Gastroesophageal sphincter (tissue), 4 donors: Measurements from ENCODE around the gene KCNJ11. TPM values are rescaled to one million over a fixed set of nuclear protein-coding genes. Genes with fewer than 3 reads are reported as not detected.
A peak's percentile ranks its signal among the peaks of the same experiment; 100 is the strongest.

Experiments used
- ATAC-seq: fragments of 150-250 bp; one replicate; pipeline ENCODE4 v1.9.1; 2016; ENCODE audit warnings: mild to moderate bottlenecking, moderate library complexity
- H3K27ac ChIP-seq, 4 donors: fragments of 200-600 bp; sonication (generic) in 3 of 4; 1 replicate in 3 of 4; 2 replicates in 1 of 4; pipeline ENCODE4 v1.5.1; 2016 to 2019
- H3K27me3 ChIP-seq: fragments of 200-600 bp; sonication (generic); one replicate; pipeline ENCODE4 v1.5.1; 2019
- H3K36me3 ChIP-seq, 2 donors: fragments of 200-600 bp; sonication (generic); one replicate each; pipeline ENCODE4 v1.5.1; 2019; ENCODE audit warnings: control low read depth in 1 of 2
- H3K4me1 ChIP-seq, 3 donors: fragments of 200-600 bp; sonication (generic); 1 replicate in 2 of 3; 2 replicates in 1 of 3; pipeline ENCODE4 v1.5.1; 2016 to 2019; ENCODE audit warnings: control low read depth in 2 of 3
- H3K4me3 ChIP-seq, 2 donors: fragments of 200-600 bp; sonication (generic); one replicate each; pipeline ENCODE4 v1.5.1; 2019; ENCODE audit warnings: mild to moderate bottlenecking in 1 of 2, moderate library complexity in 1 of 2
- H3K9me3 ChIP-seq, 3 donors: fragments of 200-600 bp; sonication (generic); one replicate each; pipeline ENCODE4 v1.5.1; 2017 to 2019; ENCODE audit warnings: control low read depth in 2 of 3
- EP300 ChIP-seq: sonication (generic); formaldehyde crosslinking; IDR thresholded peaks from one replicate; pipeline ENCODE4 v1.6.1; 2017; ENCODE audit warnings: antibody characterized with exemption, mild to moderate bottlenecking
- POLR2A ChIP-seq, 2 donors: fragments of 450-650 bp; IDR thresholded peaks; one replicate each; pipeline ENCODE4 v1.6.1; 2017; ENCODE audit warnings: antibody characterized with exemption in 2 of 2, mild to moderate bottlenecking in 2 of 2, moderate library complexity in 1 of 2
- POLR2AphosphoS5 ChIP-seq: sonication (generic); formaldehyde crosslinking; IDR thresholded peaks from one replicate; pipeline ENCODE4 v1.6.1; 2017; ENCODE audit warnings: antibody characterized with exemption
- WGBS, 2 donors: methylation state at CpG; one replicate each; pipeline ENCODE4 v1.1.5; 2018; ENCODE audit warnings: low coverage in 1 of 2; 5-methylcytosine and 5-hydroxymethylcytosine counted together
- total RNA-seq, 4 donors: library from RNA; depleted of rRNA; stranded (reverse); fragments of >200 nt; gene quantifications; one replicate each; pipeline ENCODE4 v1.1.0, GENCODE V29; 2016
- TF ChIP-seq, protein P1 (sequence below), 4 experiments: fragments of 200-600 bp in 2 of 4; fragments of 450-650 bp in 2 of 4; sonication (generic) in 1 of 4; IDR thresholded peaks; one replicate each; pipeline ENCODE4 v1.5.1; 2017 to 2019; ENCODE audit warnings: antibody characterized with exemption in 4 of 4, mild to moderate bottlenecking in 2 of 4, moderate library complexity in 2 of 4

KCNJ11 gene
- total RNA-seq, 4 donors from 2014 or later = 0.67 to 4.0 (median 2.8) TPM

DNA sequence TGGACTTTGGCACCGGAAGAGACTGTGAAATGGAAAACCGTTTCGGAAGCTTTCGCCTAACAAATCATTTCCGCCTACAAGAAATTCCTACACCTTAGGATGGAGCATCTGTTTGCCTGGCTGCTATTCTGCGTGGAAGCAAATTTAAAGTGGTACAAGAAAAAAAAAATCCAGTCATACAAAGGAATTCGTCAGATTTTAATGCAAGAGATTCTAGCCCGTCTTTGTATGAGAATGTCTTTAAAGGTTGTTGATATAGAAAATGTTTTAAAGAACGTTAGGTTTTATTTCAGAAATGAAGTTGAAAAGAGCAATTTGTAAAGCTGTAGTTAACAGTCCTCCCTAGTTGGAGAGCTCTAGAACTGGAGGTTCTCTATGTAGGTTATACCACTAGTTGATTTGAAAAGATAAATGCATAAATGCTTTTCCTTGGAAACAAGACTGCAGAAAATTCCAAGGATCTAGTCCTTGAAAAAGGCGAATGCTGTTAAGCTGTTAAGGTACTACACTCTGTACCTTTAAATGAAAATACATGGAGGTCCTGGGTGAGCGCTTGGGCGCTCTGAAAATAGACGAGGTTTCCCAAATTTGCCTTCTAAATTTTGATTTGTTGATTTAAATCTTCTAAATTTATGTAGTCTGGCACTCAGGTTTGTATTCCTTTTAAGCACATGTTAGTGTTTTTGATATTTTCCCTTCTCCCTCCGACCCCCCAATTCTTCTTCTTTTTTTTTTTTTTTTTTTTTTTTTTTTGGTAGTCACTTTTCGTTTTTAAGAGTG lies 34.4 kb downstream of the KCNJ11 start:
- peaks cover 0 to 23% of the 10 kb centered on the region in 2 donors for H3K36me3 ChIP-seq
- 5 to 10% methylated on average over 13 of the region's 15 CpGs for WGBS, 2 donors
- H3K9me3 ChIP-seq = no peaks in the 10 kb centered on the region
- no peak for TF ChIP-seq EP300
- no peak for TF ChIP-seq POLR2A (IDR thresholded peaks at IDR 0.05)
- TF ChIP-seq POLR2AphosphoS5 = no peak
- TF ChIP-seq, protein P1, sequence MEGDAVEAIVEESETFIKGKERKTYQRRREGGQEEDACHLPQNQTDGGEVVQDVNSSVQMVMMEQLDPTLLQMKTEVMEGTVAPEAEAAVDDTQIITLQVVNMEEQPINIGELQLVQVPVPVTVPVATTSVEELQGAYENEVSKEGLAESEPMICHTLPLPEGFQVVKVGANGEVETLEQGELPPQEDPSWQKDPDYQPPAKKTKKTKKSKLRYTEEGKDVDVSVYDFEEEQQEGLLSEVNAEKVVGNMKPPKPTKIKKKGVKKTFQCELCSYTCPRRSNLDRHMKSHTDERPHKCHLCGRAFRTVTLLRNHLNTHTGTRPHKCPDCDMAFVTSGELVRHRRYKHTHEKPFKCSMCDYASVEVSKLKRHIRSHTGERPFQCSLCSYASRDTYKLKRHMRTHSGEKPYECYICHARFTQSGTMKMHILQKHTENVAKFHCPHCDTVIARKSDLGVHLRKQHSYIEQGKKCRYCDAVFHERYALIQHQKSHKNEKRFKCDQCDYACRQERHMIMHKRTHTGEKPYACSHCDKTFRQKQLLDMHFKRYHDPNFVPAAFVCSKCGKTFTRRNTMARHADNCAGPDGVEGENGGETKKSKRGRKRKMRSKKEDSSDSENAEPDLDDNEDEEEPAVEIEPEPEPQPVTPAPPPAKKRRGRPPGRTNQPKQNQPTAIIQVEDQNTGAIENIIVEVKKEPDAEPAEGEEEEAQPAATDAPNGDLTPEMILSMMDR (IDR thresholded peaks at IDR 0.05) = no peak
- peak overlapping the region; percentile 77 to 91 (median 90) for H3K27ac ChIP-seq
- ATAC-seq = no peak
- H3K27me3 ChIP-seq = no peaks in the 10 kb centered on the region
- H3K4me1 ChIP-seq = peaks cover 0 to 30% (median 4%) of the 10 kb centered on the region in 3 donors
- peak overlapping the region; percentile 63 to 75 for H3K4me3 ChIP-seq

DNA sequence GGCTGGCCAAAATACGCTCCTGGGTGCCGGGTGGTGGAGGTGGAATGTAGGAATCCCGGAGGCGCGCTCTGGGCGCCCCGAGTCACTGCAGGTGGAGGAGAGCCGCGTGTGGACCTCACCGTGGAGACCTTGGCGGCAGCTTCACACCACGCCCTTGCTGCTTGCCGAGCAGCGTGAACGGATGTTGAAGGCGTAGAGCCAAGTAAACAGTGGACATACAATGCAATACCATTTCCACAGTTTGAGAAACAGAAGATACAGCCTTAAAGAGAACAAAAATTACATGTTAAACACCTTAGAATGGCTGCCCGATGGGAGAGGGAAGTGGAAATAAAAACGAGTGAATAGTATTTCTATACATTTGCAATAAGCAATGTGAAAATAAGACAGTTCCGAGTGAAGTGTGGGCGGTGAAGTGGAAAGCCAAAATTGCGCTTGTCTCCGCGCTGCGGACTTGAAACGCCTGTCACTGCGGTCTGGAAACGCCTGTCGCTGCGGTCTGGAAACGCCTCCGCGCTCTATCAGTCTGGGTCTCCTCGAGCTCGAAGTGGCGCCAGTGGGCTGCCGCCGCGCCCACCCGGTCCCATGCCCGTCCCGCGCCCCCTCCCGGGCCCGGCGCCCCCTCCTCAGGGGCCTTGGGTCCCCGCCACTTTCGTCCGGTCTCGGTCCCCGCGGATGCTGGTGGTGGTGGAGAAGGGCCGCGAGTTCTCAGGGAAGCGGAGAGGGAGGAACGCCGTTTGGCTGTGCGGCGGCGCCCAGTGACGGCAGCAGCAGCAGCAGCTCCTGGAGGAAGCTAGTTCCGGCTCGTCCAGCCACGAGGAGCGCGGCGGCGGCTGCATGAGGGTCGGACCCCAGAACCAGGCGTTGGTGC lies 35.3 kb downstream of the KCNJ11 start:
- WGBS, 2 donors = 0 to 1% methylated on average over 15 to 24 of the region's 69 CpGs
- no peaks in the 10 kb centered on the region for H3K27me3 ChIP-seq
- peak; percentile 77 for ATAC-seq
- H3K4me1 ChIP-seq = peaks cover 0 to 30% (median 4%) of the 10 kb centered on the region in 3 donors
- H3K9me3 ChIP-seq = no peaks in the 10 kb centered on the region
- peak overlapping the region; percentile 63 to 75 for H3K4me3 ChIP-seq
- H3K36me3 ChIP-seq = peaks cover 0 to 15% of the 10 kb centered on the region in 2 donors
- peak overlapping the region; percentile 77 to 91 (median 90) for H3K27ac ChIP-seq
- TF ChIP-seq, protein P1 (IDR thresholded peaks at IDR 0.05) = no peak
- TF ChIP-seq POLR2AphosphoS5 (peak; percentile 42), POLR2A (IDR thresholded peaks at IDR 0.05) (peak in 1 of 2 donors; percentile 17)

GRCh38 chr11:17351510-17352176 lies 36.8 kb downstream of the KCNJ11 start, which contains the start of gene NCR3LG1:
Gene NCR3LG1 (plus strand): TSS chr11:17351800. CDS start chr11:17351970, 170 bp downstream.
- no peaks in the 10 kb centered on the region for H3K9me3 ChIP-seq
- H3K4me1 ChIP-seq = peaks cover 0 to 30% (median 4%) of the 10 kb centered on the region in 3 donors
- H3K27ac ChIP-seq = peak within 1 kb of the TSS; percentile 9 to 91 (median 90)
- H3K27me3 ChIP-seq = no peaks in the 10 kb centered on the region
- no peak for TF ChIP-seq EP300
- TF ChIP-seq, protein P1 (IDR thresholded peaks at IDR 0.05) = no peak
- TF ChIP-seq POLR2AphosphoS5 = peak; percentile 65
- TF ChIP-seq POLR2A (IDR thresholded peaks at IDR 0.05) = peak in 1 of 2 donors; percentile 23
- H3K36me3 ChIP-seq = no peaks in the 10 kb centered on the region
- WGBS, 2 donors = 0 to 6% methylated on average over 7 to 11 of the region's 61 CpGs
- ATAC-seq = peak; percentile 84
- peak within 1 kb of the TSS; percentile 63 to 75 for H3K4me3 ChIP-seq

- H3K36me3 ChIP-seq = no peaks in the 10 kb centered on the region
- H3K4me1 ChIP-seq = peaks cover 0 to 30% (median 4%) of the 10 kb centered on the region in 3 donors
- H3K27ac ChIP-seq = peak overlapping the region in 3 of 4 donors; percentile 90 to 91 (median 90)
- no peak for ATAC-seq
- H3K27me3 ChIP-seq = no peaks in the 10 kb centered on the region
- TF ChIP-seq, protein P1 (IDR thresholded peaks at IDR 0.05) = peak in 1 of 4 experiments; percentile 21
- no peak for TF ChIP-seq POLR2A (IDR thresholded peaks at IDR 0.05)
- H3K4me3 ChIP-seq = peak overlapping the region; percentile 63 to 75
- H3K9me3 ChIP-seq = no peaks in the 10 kb centered on the region
- 27 to 29% methylated on average over 7 to 12 of the region's 12 CpGs for WGBS, 2 donors
These were observed 37.3 kb downstream of the KCNJ11 start for GRCh38 chr11:17351172-17351509.
